Effector memory CD4-positive, alpha-beta T cell (primary cell): ENCODE results near the gene GALNT9.
A peak's percentile ranks its signal among the peaks of the same experiment; 100 is the strongest.
"Not testable (repeated sequence)": the region's sequence is repeated elsewhere in the genome, so short reads cannot be mapped to it uniquely, and the experiment has no call there.

Source experiments
- DNase-seq, 3 donors: peaks; one replicate each; pipeline ENCODE4 v3.0.0-alpha.2; 2020
- H3K27ac ChIP-seq: 2 replicates; pipeline ENCODE4 v1.7.0; 2013; ENCODE audit warnings: mild to moderate bottlenecking, low read length, moderate library complexity; ENCODE audit not compliant: insufficient read depth, poor library complexity, severe bottlenecking
- H3K27me3 ChIP-seq: replicated peaks from 2 replicates; pipeline ENCODE4 v1.7.0; 2013; ENCODE audit warnings: mild to moderate bottlenecking, low read length; ENCODE audit not compliant: insufficient read depth, control insufficient read depth, poor library complexity, severe bottlenecking
- H3K36me3 ChIP-seq: 2 replicates; pipeline ENCODE4 v1.7.0; 2013; ENCODE audit warnings: mild to moderate bottlenecking, low read length, moderate library complexity; ENCODE audit not compliant: control insufficient read depth, insufficient read depth
- H3K4me1 ChIP-seq: 2 replicates; pipeline ENCODE4 v1.7.0; 2013; ENCODE audit warnings: low read length, mild to moderate bottlenecking; ENCODE audit not compliant: control insufficient read depth, insufficient read depth, poor library complexity, severe bottlenecking
- H3K4me3 ChIP-seq: 2 replicates; pipeline ENCODE4 v1.7.0; 2013; ENCODE audit warnings: low read length, low read depth, mild to moderate bottlenecking; ENCODE audit not compliant: insufficient read depth, poor library complexity, severe bottlenecking
- H3K9me3 ChIP-seq: 2 replicates; pipeline ENCODE4 v1.7.0; 2013; ENCODE audit warnings: mild to moderate bottlenecking, low read length, moderate library complexity; ENCODE audit not compliant: control insufficient read depth

GALNT9 gene

DNA sequence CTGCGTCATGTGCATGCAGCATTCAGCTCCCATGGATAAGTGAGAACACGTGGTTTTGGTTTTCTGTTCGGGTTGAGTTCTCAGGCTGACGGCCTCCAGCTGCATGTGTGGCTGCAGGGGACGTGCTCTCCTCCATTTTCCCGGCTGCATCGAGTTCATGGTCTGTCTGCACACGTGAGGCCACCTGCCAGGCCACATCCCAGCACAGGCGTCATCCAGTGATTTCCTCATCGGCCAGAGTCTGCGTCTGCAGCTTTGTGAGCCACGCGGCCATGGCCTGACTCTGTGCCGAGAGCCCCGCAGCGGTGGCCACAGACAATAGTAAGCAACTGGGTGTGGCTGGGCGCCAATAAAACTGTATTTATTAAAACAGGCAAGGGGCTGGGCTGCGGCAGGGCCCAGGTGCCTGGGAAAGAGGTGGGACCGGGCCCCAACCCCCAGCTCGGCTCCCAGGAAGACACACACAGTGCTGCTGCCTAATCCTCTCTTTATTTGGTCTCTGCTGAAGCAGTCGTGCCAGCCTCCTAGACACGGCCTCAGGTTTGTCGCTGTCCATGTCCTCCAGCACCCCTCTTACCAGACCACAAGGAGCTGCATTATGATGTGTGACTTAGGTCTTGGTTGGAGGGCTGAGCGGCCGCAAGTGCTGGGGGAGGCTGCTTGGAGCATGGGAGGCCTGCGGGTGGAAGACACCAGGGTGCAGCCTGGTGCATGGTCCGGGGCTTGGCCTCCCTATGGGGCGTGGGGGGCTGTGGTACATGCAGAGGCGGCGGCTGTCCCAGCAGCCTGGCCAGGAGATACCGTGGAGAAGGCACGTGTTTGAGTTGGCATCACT, 133.1 kb downstream of the GALNT9 start:
- DNase-seq, result no peak
- Histone ChIP-seq H3K36me3 (no peaks in the 10 kb centered on the region), H3K27me3 (no peaks in the 10 kb centered on the region), H3K9me3 (no peaks in the 10 kb centered on the region), H3K4me3 (no peak overlapping the region), H3K27ac (no peak overlapping the region), H3K4me1 (no peaks in the 10 kb centered on the region)

DNA sequence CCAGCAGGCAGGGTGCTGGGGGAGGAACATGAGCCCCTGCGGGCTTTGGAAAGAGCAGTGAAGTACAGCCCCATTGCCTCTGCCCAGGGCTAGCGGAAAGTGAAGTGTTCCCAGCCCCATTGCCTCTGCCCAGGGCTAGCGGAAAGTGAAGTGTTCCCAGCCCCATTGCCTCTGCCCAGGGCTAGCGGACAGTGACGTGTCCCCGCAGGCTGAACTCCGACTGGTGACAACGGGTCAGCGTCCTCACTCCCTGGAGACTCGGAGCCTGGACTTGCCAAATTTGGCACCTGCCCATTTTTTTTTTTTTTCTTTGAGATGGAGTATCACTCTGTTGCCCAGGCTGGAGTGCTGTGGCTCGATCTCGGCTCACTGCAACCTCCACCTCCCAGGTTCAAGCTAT, 134.1 kb downstream of the GALNT9 start:
- not testable (repeated sequence) for H3K4me1 ChIP-seq, H3K27me3 ChIP-seq, DNase-seq

DNA sequence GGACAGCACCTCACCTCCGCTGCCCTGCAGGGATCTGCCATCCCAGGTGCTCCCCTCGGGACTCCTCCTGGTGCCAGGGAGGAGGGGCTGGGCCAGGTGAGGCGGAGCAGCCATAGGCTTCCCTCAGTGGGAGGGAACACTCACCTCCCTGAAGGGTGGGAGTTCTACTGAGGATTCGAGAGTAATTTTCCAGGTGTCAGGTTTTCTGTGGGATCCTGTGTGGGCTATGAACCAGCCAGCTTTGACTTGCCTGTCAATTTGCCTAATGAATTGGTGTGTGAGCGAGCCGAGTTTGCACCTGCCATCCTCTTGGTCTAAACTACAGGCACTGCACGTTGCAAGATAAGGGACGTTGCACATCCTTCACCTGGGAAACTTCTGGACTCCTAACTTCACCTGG, 134.8 kb downstream of the GALNT9 start:
- Histone ChIP-seq H3K36me3 (no peaks in the 10 kb centered on the region), H3K4me1 (peaks cover 12% of the 10 kb centered on the region), H3K9me3 (no peaks in the 10 kb centered on the region), H3K4me3 (no peak overlapping the region), H3K27ac (no peak overlapping the region), H3K27me3 (no peaks in the 10 kb centered on the region)
- DNase-seq, result no peak

More for the DNA sequence above, 134.1 kb downstream of the GALNT9 start:
- not testable (repeated sequence) for H3K27ac ChIP-seq, H3K9me3 ChIP-seq, H3K36me3 ChIP-seq, H3K4me3 ChIP-seq

DNA sequence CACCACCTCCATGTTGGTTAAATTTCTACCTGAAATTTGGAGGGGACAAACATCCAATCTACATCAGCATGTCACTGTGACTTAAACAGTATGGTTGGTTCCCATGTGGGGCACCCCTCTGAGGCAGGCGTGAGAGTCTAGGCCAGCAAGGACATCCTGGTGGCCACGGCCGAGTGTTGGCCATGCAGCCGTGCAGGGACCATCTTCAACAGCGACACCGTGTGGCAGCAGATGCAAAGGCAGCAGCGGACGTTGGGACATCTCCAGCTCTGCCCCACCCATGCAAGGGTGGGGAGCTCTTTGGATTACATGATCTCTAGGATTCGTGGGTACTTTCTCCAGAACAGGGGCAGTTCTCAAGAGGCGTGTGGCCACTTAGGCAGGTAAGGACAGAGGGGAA, 135.3 kb downstream of the GALNT9 start:
- DNase-seq, result no peak

DNA sequence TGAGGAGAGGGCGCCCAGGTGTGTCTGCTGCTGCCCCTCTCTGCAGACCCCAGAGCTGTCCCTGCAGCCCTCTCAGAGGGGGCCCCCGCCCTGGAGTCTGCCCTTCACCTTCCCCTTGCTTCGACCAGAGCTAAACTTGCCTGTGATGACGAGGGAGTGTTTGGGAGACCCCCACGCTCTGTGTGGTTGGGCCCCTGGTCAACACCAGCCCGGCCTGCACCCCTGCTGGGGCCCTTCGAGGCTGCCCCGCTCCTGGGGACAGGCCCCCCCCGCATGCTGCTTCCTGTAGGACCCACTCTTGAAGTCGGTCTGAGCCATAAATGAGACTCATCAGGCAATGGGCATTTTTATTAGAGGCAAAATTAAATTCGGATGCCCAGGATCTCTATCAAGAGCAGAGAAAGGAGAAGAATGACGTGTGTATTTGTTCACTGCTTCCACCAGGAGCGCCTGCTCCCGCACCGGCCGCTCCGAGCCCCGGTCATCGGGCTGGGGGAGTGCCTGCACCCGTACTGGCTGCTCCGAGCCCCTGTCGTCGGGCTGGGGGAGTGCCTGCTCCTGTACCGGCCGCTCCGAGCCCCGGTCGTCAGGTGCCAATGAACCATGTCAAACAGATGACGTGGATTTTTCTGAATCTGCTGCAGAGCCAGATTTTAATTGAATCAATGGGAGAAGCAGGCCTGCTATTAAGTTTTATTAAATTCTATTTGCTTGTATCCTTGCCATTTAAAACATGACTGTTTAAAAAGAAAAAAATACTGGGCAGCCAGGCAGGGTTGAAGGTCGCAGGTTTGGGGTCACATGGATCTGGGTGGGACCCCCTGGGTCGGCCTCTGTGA, 137.5 kb downstream of the GALNT9 start:
- peaks cover 32% of the 10 kb centered on the region for H3K4me1 ChIP-seq
- no peak for DNase-seq
- no peaks in the 10 kb centered on the region for H3K9me3 ChIP-seq
- H3K27ac ChIP-seq, result no peak overlapping the region
- no peaks in the 10 kb centered on the region for H3K27me3 ChIP-seq
- H3K36me3 ChIP-seq, result no peaks in the 10 kb centered on the region
- H3K4me3 ChIP-seq, result no peak overlapping the region

More for the DNA sequence above, 135.3 kb downstream of the GALNT9 start:
- Histone ChIP-seq H3K27me3 (no peaks in the 10 kb centered on the region), H3K9me3 (no peaks in the 10 kb centered on the region), H3K4me3 (no peak overlapping the region), H3K36me3 (no peaks in the 10 kb centered on the region), H3K27ac (no peak overlapping the region), H3K4me1 (peaks cover 14% of the 10 kb centered on the region)

DNA sequence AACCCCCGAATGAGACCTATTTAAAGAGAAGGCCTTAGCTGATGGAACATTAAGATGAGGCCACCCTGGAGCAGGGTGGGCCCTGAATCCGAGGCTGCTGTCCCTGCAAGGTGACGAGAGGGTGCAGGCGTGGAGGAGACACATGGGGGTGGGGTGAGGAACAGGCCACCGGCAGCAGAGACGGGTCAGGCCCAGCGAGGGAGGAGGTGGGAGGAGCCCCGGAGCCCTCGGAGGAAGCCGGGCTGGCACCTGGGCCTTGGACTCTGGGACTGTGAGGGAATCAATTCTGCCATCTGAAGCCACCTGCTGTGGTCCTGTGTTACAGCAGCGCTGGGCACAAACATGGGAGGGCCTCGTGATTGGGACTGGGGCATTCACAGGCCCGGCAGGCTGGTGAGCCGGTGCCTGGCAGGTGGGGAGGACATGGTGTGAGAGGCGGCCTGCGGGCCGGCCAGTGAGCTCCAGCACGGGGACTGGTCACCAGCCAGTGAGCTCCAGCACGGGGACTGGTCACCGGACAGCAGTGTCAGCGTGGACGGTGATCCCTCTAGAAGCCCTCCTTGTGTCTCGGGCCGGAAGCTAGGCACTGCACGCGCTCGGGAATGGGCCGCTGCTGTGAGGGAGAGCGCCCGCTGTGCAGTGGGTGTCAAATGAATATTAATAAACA, 138.4 kb downstream of the GALNT9 start:
- Histone ChIP-seq H3K4me1 (peaks cover 40% of the 10 kb centered on the region), H3K4me3 (peak overlapping the region; percentile 82), H3K27ac (no peak overlapping the region), H3K36me3 (no peaks in the 10 kb centered on the region), H3K27me3 (no peaks in the 10 kb centered on the region), H3K9me3 (no peaks in the 10 kb centered on the region)
- DNase-seq, result no peak

DNA sequence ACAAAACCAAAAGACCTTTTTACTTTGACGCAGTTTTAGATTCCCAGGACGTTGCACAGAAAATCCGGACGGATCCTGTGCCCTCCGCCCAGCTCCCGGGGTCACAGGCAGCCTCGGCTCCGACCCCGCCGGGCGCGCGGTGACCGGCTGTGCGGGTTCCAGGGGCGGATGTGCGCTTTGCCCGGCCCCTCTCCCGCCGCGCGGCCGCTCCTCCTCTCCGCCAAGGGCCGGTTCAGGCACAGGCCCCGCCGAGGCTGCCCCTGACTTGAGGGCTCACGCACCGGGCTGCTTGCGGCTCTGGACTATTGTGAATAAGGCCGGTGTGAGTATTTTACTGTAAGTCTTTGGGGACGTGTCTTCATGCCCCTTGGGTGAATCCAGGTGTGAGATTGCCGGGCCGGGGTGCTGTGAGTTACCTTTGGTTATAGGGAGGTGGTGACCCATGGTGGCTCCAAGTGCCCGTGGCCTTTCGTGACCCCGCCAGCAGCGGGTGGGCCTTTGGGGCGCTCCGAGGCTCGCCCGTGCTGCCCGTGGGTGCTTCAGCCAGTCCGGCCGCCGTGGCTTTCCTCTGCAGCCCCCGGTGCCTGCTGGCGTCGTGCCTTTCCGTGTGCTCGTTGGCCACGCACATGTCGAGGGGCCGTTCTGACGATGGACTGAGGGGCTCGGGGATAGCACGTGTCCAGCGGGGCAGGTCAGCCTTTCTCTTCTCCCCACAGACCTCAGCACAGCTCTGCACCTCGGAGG, 139.2 kb downstream of the GALNT9 start:
- no peaks in the 10 kb centered on the region for H3K9me3 ChIP-seq
- H3K27me3 ChIP-seq, result no peaks in the 10 kb centered on the region
- H3K36me3 ChIP-seq, result no peaks in the 10 kb centered on the region
- peak overlapping the region; percentile 82 for H3K4me3 ChIP-seq
- peak overlapping the region; percentile 85 for H3K27ac ChIP-seq
- peaks cover 40% of the 10 kb centered on the region for H3K4me1 ChIP-seq
- DNase-seq, result peak in 1 of 3 donors; percentile 16

DNA sequence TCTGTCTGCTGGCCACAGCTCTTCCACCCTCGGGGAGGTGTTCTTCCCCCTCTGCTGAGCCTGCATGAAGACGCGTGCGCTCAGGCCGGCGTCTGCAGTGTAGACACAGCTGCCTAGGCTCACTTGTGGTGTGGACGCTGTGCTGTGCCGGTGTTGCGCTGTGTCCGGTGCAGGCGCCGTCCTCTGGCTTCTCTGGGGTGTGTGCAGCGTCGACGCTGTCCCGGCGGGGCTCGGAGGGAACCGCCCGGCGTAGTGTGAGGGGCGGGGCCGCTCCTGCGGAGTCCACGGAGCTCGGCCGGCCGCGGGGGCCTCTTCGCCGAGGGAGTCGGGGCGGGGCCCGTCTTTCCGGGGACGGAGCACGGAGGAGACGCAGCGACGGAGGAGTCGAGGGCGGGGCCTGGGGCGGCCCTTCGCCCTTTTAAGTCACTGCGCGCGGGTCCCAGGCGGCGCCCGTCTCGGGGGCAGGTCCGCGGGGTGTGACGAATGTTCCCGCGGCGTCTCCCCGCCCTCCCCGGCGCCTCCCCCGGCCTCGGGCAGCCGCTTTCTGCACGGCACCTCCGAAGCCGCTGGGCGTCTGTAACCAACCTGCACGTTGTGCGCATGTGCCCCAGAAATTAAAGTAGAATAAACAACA, 139.9 kb downstream of the GALNT9 start:
- peak; percentile 90 to 94 (median 91) for DNase-seq
- no peaks in the 10 kb centered on the region for H3K27me3 ChIP-seq
- H3K9me3 ChIP-seq, result no peaks in the 10 kb centered on the region
- peaks cover 40% of the 10 kb centered on the region for H3K4me1 ChIP-seq
- peak overlapping the region; percentile 85 for H3K27ac ChIP-seq
- H3K4me3 ChIP-seq, result peak overlapping the region; percentile 82
- H3K36me3 ChIP-seq, result no peaks in the 10 kb centered on the region

DNA sequence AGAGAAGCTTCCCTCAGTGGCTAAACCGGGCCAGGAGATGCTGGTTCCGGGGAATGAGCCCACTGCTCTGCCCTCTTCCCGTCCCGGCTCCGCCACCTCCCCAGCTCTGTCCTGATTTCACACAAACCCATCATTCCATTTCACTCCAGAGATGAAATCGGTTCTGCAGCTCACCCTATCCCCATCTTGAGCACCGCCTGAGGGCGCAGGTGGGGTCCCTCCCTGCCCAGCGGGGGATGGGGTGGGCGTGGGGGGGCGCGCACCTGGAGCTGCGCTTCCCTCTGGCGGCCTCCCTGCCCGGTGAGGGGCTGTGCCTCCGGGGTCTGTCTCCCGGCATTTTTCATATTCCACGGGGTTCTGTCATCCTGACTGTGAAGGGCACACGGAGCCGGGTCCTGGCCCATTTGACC, 140.5 kb downstream of the GALNT9 start:
- Histone ChIP-seq H3K4me3 (peak overlapping the region; percentile 82), H3K9me3 (no peaks in the 10 kb centered on the region), H3K36me3 (no peaks in the 10 kb centered on the region), H3K27me3 (no peaks in the 10 kb centered on the region), H3K27ac (peak overlapping the region; percentile 85), H3K4me1 (peaks cover 40% of the 10 kb centered on the region)
- DNase-seq, result no peak
